ENCODE data around the gene LRP1B.

LRP1B gene

DNA sequence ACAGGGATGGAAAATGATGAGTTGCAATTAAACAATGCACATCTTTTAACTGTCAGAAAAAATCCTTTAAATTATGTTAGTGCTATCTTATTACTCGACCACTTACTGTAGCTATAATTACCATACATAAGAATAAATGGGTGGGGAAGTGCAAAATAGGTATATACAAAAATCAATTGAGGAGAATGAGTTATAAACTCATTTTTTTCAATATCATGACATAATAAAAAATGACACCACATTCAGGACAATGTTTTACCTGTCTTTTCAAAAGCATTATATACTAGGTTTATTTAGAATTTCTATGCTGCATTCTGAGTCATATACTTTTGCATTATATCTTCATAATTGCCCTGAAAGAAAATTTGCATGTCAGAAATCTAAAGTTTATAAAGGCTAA is 1533.6 kb downstream of the LRP1B start:
- Histone ChIP-seq H3F3A (ENCODE audit: insufficient read depth, low read length) (no peaks in the 10 kb centered on the region), H3K36me3 (ENCODE audit: insufficient read depth, low read length) (no peaks in the 10 kb centered on the region), H3K9ac (ENCODE audit: low read length) (no peak overlapping the region), H3K9me2 (ENCODE audit: low read depth, low read length) (no peaks in the 10 kb centered on the region), H3K9me3 (ENCODE audit: low read length) (no peaks in the 10 kb centered on the region), H3K4me2 (ENCODE audit: low read length) (no peak overlapping the region), H3K79me2 (ENCODE audit: insufficient read depth, low read length) (no peaks in the 10 kb centered on the region), H3K4me3 (ENCODE audit: low read depth, low read length, poor library complexity, severe bottlenecking) (no peak overlapping the region), H4K20me1 (ENCODE audit: insufficient read depth, low read length) (no peaks in the 10 kb centered on the region), H3K27me3 (ENCODE audit: insufficient read depth, low read length) (no peaks in the 10 kb centered on the region), H3K27ac (ENCODE audit: low read depth, low read length, poor library complexity, severe bottlenecking) (no peak overlapping the region), H3K4me1 (ENCODE audit: insufficient read depth, low read length, severe bottlenecking) (no peaks in the 10 kb centered on the region), H2AFZ (ENCODE audit: low read length) (no peak overlapping the region)
- no peak for TF ChIP-seq EZH2 (IDR thresholded peaks at IDR 0.05; ENCODE audit: borderline replicate concordance, low read length)
- TF ChIP-seq, protein P1, sequence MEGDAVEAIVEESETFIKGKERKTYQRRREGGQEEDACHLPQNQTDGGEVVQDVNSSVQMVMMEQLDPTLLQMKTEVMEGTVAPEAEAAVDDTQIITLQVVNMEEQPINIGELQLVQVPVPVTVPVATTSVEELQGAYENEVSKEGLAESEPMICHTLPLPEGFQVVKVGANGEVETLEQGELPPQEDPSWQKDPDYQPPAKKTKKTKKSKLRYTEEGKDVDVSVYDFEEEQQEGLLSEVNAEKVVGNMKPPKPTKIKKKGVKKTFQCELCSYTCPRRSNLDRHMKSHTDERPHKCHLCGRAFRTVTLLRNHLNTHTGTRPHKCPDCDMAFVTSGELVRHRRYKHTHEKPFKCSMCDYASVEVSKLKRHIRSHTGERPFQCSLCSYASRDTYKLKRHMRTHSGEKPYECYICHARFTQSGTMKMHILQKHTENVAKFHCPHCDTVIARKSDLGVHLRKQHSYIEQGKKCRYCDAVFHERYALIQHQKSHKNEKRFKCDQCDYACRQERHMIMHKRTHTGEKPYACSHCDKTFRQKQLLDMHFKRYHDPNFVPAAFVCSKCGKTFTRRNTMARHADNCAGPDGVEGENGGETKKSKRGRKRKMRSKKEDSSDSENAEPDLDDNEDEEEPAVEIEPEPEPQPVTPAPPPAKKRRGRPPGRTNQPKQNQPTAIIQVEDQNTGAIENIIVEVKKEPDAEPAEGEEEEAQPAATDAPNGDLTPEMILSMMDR (IDR thresholded peaks at IDR 0.05; ENCODE audit: low read length) = no peak

GRCh38 chr2:140596447-140596846 is 1534.4 kb downstream of the LRP1B start:
- H4K20me1 ChIP-seq (ENCODE audit: insufficient read depth, low read length) = no peaks in the 10 kb centered on the region
- no peak overlapping the region for H2AFZ ChIP-seq (ENCODE audit: low read length)
- H3K9ac ChIP-seq (ENCODE audit: low read length) = no peak overlapping the region
- no peaks in the 10 kb centered on the region for H3K9me3 ChIP-seq (ENCODE audit: low read length)
- H3K4me1 ChIP-seq (ENCODE audit: insufficient read depth, low read length, severe bottlenecking) = no peaks in the 10 kb centered on the region
- H3K27ac ChIP-seq (ENCODE audit: low read depth, low read length, poor library complexity, severe bottlenecking) = no peak overlapping the region
- H3K9me2 ChIP-seq (ENCODE audit: low read depth, low read length) = no peaks in the 10 kb centered on the region
- H3K79me2 ChIP-seq (ENCODE audit: insufficient read depth, low read length) = no peaks in the 10 kb centered on the region
- no peak overlapping the region for H3K4me3 ChIP-seq (ENCODE audit: low read depth, low read length, poor library complexity, severe bottlenecking)
- H3K4me2 ChIP-seq (ENCODE audit: low read length) = no peak overlapping the region
- H3F3A ChIP-seq (ENCODE audit: insufficient read depth, low read length) = no peaks in the 10 kb centered on the region
- TF ChIP-seq, protein P1 (IDR thresholded peaks at IDR 0.05; ENCODE audit: low read length) = no peak
- TF ChIP-seq EZH2 (IDR thresholded peaks at IDR 0.05; ENCODE audit: borderline replicate concordance, low read length) = no peak
- H3K27me3 ChIP-seq (ENCODE audit: insufficient read depth, low read length) = no peaks in the 10 kb centered on the region
- H3K36me3 ChIP-seq (ENCODE audit: insufficient read depth, low read length) = no peaks in the 10 kb centered on the region

DNA sequence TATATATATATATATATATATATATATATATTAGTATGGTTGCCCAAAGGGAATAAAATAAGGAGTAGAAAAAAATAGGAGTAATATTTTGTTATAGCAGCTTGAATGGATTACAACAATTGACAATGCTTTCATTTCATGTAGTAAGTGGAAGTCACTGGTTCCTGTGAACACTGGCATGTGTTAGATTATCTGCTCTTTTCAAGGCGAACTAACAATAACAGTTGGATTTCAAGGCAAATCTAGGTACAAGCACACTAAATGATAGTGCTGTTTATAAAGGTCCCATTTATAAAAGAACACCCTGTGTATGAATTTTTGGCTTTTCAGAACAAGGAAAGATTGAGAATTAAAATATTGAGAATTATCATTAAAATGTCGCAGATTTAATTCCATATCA is 1535.7 kb downstream of the LRP1B start:
- Histone ChIP-seq H3K27me3 (ENCODE audit: insufficient read depth, low read length) (no peaks in the 10 kb centered on the region), H2AFZ (ENCODE audit: low read length) (no peak overlapping the region), H3K4me2 (ENCODE audit: low read length) (no peak overlapping the region), H3F3A (ENCODE audit: insufficient read depth, low read length) (no peaks in the 10 kb centered on the region), H3K79me2 (ENCODE audit: insufficient read depth, low read length) (no peaks in the 10 kb centered on the region), H3K9me2 (ENCODE audit: low read depth, low read length) (no peaks in the 10 kb centered on the region), H3K9me3 (ENCODE audit: low read length) (no peaks in the 10 kb centered on the region), H3K9ac (ENCODE audit: low read length) (no peak overlapping the region), H3K4me3 (ENCODE audit: low read depth, low read length, poor library complexity, severe bottlenecking) (no peak overlapping the region), H3K4me1 (ENCODE audit: insufficient read depth, low read length, severe bottlenecking) (no peaks in the 10 kb centered on the region), H3K36me3 (ENCODE audit: insufficient read depth, low read length) (no peaks in the 10 kb centered on the region), H3K27ac (ENCODE audit: low read depth, low read length, poor library complexity, severe bottlenecking) (no peak overlapping the region), H4K20me1 (ENCODE audit: insufficient read depth, low read length) (no peaks in the 10 kb centered on the region)
- TF ChIP-seq, protein P1 (IDR thresholded peaks at IDR 0.05; ENCODE audit: low read length) = no peak
- TF ChIP-seq EZH2 (IDR thresholded peaks at IDR 0.05; ENCODE audit: borderline replicate concordance, low read length) = no peak
